ENCODE measurements around the gene RBM28.

- TF ChIP-seq CTCF (IDR thresholded peaks at IDR 0.05) (no peak), POLR2A (IDR thresholded peaks at IDR 0.05) (no peak)
Observed at GRCh38 chr7:128311013-128311412, 32.7 kb downstream of the RBM28 start.
